IPS-11a (cell line): ENCODE data around the gene SEMA3D.

ENCODE experiments used
- H3K4me3 ChIP-seq: one replicate; pipeline ENCODE4 v1.5.1; 2013; ENCODE audit warnings: low read depth, low read length, control low read depth

SEMA3D gene

GRCh38 chr7:85126383-85126782 lies 60.5 kb downstream of the SEMA3D start:
- no peak overlapping the region for H3K4me3 ChIP-seq

GRCh38 chr7:85125651-85126131 lies 61.2 kb downstream of the SEMA3D start:
- H3K4me3 ChIP-seq, result no peak overlapping the region

GRCh38 chr7:85125176-85125575 lies 61.7 kb downstream of the SEMA3D start:
- H3K4me3 ChIP-seq, result no peak overlapping the region

- H3K4me3 ChIP-seq, result no peak overlapping the region
Measured at GRCh38 chr7:85119934-85120333, 66.9 kb downstream of the SEMA3D start.

GRCh38 chr7:85115862-85116261 lies 71.0 kb downstream of the SEMA3D start:
- H3K4me3 ChIP-seq, result no peak overlapping the region

GRCh38 chr7:85115006-85115405 lies 71.8 kb downstream of the SEMA3D start:
- no peak overlapping the region for H3K4me3 ChIP-seq

- H3K4me3 ChIP-seq, result no peak overlapping the region
Measured at GRCh38 chr7:85114342-85114741, 72.5 kb downstream of the SEMA3D start.

- H3K4me3 ChIP-seq, result no peak overlapping the region
Measured at GRCh38 chr7:85111761-85112160, 75.1 kb downstream of the SEMA3D start.

GRCh38 chr7:85106719-85107118 lies 80.1 kb downstream of the SEMA3D start:
- no peak overlapping the region for H3K4me3 ChIP-seq

- no peak overlapping the region for H3K4me3 ChIP-seq
Measured at GRCh38 chr7:85104432-85105205, 82.2 kb downstream of the SEMA3D start.

GRCh38 chr7:85103962-85104361 lies 82.9 kb downstream of the SEMA3D start:
- no peak overlapping the region for H3K4me3 ChIP-seq

GRCh38 chr7:85103357-85103756 lies 83.5 kb downstream of the SEMA3D start:
- no peak overlapping the region for H3K4me3 ChIP-seq

GRCh38 chr7:85102813-85103350 lies 84.0 kb downstream of the SEMA3D start:
- H3K4me3 ChIP-seq, result no peak overlapping the region

- H3K4me3 ChIP-seq, result no peak overlapping the region
Measured at GRCh38 chr7:85101347-85101746, 85.5 kb downstream of the SEMA3D start.

- no peak overlapping the region for H3K4me3 ChIP-seq
Measured at GRCh38 chr7:85097844-85098243, 89.0 kb downstream of the SEMA3D start.

- no peak overlapping the region for H3K4me3 ChIP-seq
Measured at GRCh38 chr7:85095806-85096205, 91.0 kb downstream of the SEMA3D start.

- no peak overlapping the region for H3K4me3 ChIP-seq
Measured at GRCh38 chr7:85095366-85095765, 91.5 kb downstream of the SEMA3D start.

GRCh38 chr7:85094046-85094725 lies 92.7 kb downstream of the SEMA3D start:
- no peak overlapping the region for H3K4me3 ChIP-seq

- no peak overlapping the region for H3K4me3 ChIP-seq
Measured at GRCh38 chr7:85091565-85091928, 95.3 kb downstream of the SEMA3D start.

- no peak overlapping the region for H3K4me3 ChIP-seq
Measured at GRCh38 chr7:85090919-85091564, 95.8 kb downstream of the SEMA3D start.

GRCh38 chr7:85090143-85090542 lies 96.7 kb downstream of the SEMA3D start:
- no peak overlapping the region for H3K4me3 ChIP-seq

GRCh38 chr7:85081846-85082245 lies 105.0 kb downstream of the SEMA3D start:
- H3K4me3 ChIP-seq, result no peak overlapping the region
